NCI-H1436 treated with DMSO at 0.1 percent for 48 hours (cell line): Measurements from ENCODE around the gene WNT7B.

Experiments used
- DNase-seq: peaks from one replicate; lab custom pipeline; 2025; lab: John Stamatoyannopoulos, UW

The WNT7B gene

GRCh38 chr22:45977003-45977411 is at the start of gene WNT7B:
TSS of gene WNT7B (minus strand) at chr22:45977162. CDS start at chr22:45976754, 408 bp downstream.
- DNase-seq: no peak

DNA sequence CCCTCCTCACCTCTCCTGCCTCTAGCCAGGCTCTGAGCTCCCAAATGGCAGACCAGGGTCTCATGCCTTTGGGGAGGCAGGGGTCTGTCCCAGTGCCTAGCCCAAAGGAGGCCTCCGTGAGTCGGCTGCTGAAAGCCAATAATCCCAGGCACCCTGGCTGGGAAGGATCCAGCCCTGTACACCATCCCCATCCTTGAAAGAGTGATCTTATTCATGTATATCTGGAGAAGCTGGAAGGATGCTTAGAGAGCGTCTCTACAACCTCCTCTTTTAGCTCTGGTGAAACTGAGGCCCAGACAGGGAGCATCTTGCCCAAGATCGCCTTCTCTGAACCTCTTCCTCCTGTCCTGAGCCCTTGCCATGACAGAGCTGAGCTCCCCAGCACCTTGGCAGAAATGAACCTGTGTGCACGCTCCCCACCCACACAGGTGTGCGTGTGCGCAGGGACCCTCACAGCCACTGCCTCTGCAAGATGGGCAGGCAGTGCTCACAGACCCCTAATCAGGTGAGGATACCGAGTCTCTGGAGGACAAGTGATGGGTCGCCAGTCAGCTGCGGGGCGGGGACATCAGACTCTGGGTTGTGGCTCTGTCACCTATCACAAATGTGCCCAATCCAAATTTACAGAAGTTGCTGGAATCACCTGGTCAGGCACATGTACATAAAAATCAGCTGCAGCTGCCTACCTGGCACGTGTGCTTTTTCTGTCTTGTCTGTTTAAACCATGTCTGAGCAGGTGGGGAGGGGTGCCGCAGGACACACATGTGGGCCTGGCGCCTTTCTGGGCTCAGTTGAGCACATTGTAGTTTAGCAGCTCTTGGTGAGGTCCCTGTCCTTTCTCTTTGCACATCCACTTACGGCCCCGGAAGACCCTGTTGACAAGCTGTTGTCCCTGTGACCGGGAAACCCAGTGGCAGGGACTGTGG is 49.3 kb upstream of the WNT7B start:
- DNase-seq: no peak

- no peak for DNase-seq
Observed at GRCh38 chr22:46025225-46025972, 48.4 kb upstream of the WNT7B start.

- DNase-seq: no peak
Observed at GRCh38 chr22:46024136-46024840, 47.3 kb upstream of the WNT7B start.

DNA sequence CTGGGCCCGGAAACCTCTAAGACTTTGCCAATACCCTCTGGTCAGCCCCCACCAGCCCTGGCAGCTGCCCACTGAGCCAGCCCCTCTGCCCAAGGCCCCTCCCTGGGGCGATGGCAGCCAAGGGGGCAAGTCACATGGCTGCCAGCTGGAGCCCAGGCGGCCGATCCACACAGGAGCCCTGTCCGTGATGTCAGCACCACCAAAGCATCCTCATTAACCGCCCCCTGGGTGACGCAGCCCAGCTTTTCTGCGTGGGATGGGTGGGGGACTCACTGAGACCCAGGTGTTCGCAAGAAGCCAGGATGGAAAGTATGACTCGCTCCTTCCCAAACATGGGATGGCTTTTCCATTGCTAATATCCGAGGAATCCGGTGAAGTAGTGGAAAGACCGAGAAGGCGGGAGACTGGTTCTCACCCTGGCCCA is 46.6 kb upstream of the WNT7B start:
- DNase-seq: no peak

- DNase-seq: no peak
Observed at GRCh38 chr22:46022881-46023512, 46.0 kb upstream of the WNT7B start.

DNA sequence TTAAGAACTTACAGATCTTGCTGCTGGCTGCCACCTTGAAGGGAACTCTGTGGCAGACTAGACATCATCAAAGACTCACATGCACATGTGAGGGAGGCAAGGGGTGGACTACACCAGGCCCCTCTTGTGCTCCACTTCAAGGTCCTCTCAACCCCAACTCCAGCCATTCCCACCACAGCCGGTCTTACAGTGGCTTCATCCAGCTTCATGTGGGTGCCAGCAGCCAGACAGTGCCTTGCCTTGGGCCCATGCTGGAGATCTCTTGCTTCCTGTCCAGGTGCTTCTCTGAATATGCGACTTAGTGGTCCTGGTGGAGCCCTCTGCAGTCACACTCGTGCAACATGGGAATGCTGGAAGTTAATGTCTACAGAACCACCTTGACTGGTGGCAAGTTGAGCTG is 44.6 kb upstream of the WNT7B start:
- DNase-seq: no peak

DNA sequence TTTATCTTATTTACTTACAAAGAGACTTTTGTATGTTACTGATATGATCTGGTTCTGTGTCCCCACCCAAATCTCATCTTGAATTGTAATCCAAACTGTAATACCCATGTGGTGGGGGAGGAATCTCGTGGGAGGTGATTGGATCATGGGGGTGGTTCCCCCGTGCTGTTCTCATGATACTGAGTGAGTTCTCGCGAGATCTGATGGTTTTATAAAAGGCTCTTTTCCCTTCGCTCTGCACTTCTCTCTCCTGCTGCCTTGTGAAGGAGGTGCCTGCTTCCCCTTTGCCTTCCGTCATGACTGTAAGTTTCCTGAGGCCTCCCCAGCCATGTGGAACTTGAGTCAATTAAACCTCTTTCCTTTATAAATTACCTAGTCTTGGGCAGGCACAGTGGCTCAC is 42.4 kb upstream of the WNT7B start:
- no peak for DNase-seq

GRCh38 chr22:46018859-46019258 is 41.9 kb upstream of the WNT7B start:
- no peak for DNase-seq

GRCh38 chr22:46017166-46017565 is 40.2 kb upstream of the WNT7B start:
- DNase-seq: no peak

DNA sequence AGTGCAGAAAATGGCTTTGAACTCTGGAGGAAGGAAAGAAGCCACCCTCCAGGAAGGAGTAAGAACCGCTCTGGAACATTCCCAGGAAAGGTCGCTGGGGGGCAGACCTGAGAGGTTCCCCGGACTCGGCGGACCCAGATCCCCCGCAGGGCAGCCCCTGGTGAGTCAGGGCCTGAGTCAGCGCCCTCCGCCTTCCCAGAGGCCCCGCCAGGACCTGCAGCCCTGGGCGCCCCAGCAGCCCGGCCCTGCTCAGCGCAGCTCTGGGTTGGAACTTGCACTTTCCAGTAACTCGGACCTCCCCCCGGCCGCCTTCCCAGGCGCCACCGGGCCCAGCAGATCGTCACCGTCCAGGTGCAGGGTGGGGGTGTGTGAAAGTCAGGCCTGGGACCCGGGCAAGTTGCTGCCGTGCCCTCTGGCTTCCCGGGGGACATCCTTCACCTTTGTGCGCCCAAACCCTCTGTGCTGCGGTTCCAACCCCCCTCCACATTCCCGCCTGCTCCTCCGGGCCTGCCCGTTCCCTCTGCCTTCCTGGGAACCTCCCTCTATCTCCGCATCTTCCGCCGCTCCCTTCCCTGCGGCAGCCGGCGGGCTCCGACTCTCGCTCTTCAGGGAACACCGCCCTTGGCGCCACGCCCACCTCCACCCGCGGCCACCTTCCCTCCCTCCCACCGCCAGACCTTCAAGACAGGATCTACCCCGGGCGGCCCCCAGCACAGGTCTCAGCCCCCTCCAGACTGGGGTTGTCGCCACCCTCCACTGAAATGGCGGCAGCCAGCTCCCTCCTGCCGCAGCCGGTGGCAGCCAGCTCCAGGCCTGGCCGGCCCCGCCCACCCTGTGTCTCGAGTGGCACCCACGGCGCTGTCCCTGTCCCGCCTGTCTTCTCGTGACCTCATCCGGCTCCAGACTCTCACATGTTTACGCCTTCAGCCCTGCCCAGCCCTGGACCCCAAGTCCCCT is 36.8 kb upstream of the WNT7B start:
- DNase-seq: peak; percentile 54

GRCh38 chr22:46012881-46013281 is 35.9 kb upstream of the WNT7B start:
- no peak for DNase-seq

DNA sequence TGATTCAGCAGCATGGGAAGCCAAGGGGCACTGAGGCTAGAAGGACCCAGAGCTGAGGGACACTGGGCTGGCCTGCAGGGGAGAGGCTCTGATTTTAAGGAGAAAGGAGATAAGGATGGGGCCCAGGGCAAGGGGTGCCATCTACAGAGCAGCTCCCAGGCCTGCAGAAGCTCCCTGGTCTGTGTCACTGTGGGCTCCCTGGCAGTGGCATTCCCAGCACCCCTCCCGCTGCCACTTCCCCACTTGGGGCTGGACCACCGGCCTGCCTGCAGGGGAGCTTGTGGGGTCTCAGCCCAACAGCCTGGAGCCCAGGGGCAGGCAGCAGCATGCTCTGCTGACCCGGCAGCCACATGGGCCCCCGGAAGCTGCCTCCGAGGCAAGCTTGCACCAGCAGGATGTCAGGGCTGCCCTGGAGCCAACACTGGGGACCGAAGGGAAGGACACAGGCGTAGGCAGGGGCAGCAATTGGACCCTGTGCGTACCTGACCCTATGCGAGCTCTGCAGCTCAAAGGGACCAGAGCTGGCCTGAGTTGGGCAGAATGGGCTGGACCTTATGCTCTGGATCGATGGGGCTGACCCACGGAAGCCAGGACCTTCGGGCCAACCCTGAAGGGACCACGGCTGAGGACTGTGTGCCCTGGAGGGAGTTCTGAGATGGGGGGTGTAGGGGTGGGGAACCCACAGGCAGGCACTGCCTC is 35.4 kb upstream of the WNT7B start:
- DNase-seq: no peak

- no peak for DNase-seq
Observed at GRCh38 chr22:46011627-46012181, 34.7 kb upstream of the WNT7B start.

DNA sequence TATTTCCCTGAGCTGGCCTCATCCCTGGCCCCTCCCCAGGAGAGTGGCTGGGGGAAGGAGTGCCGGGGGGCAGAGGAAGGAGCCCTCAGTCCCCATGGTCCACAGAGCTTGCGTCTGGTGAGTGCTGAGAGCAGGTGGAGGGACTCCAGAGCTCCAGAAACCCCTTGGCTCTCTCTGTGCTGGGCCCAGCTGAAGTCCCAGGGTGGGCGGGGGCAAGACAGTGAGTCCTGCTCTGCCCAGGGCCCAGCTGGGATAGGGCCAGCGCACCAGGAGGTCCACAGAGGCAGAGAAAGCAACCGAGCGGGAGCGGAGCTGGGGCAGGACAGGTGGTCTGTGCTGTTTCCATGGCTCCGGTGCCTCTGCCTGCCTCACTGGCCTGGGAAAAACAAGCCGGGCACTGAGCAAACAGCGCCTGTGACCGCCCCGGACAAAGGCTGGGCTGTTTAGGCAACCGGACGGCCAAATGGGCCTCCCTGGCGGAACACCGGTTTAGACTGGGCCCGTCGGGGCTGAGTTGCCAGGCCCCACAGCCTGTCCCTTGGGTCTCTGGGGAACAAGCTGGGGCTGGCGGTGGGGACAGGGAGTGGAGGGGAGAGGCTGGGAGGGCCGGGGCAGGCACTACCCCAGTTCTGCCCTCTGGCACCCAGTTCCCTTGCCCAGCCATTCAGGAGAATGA is 34.1 kb upstream of the WNT7B start:
- DNase-seq: no peak

DNA sequence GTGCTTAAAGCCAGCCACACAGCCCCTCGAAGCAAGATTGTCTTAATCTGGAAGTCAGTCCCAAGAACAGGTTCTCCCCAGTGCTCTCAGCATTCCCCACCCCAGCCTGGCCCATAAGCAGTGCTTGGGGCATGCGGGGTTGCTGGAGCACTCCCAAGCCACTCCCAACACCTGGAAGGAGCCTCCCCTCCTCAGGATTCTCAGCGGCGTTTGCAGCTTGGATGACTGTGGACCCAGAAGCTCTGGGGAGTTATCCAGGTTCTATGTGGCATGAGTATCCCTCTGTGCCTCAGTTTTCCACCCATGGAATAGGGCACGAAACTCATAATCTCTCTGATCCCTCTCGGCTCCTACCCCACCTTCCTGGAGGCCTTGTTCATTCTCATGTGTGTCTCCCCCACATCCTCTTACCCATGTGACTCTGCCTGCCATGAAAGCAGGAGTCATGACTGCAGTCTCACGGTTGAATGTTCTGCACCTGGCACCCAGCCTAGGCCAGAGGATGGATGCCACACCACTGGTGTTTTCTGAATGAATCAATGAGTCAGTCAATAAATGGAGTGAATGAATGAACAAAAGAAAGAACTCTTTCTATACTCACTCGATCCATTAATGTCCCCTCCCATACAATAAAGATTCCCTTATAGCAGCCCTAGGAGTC is 33.4 kb upstream of the WNT7B start:
- no peak for DNase-seq

GRCh38 chr22:46009730-46010129 is 32.8 kb upstream of the WNT7B start:
- DNase-seq: no peak

GRCh38 chr22:46008836-46009596 is 32.1 kb upstream of the WNT7B start:
- DNase-seq: no peak
